Ascending aorta (tissue), 2 donors: ENCODE measurements around the gene CEACAM21. TPM values are rescaled to one million over a fixed set of nuclear protein-coding genes. Genes with fewer than 3 reads are reported as not detected.

ENCODE experiments used
- DNase-seq, 2 donors: peaks; one replicate each; pipeline ENCODE4 v3.0.0-alpha.2; 2019; ENCODE audit warnings: low spot score in 2 of 2
- H3K27ac ChIP-seq, 2 donors: fragments of 200-600 bp; sonication (generic); one replicate each; pipeline ENCODE4 v1.5.1; 2016 to 2017; ENCODE audit warnings: mild to moderate bottlenecking in 1 of 2
- H3K27me3 ChIP-seq: fragments of 200-600 bp; sonication (generic); one replicate; pipeline ENCODE4 v1.5.1; 2017
- H3K36me3 ChIP-seq, 2 donors: fragments of 200-600 bp; sonication (generic); one replicate each; pipeline ENCODE4 v1.5.1; 2016
- H3K4me1 ChIP-seq, 2 donors: fragments of 200-600 bp; sonication (generic); one replicate each; pipeline ENCODE4 v1.5.1; 2016 to 2017; ENCODE audit warnings: mild to moderate bottlenecking in 1 of 2
- H3K4me3 ChIP-seq, 2 donors: fragments of 200-600 bp; sonication (generic); one replicate each; pipeline ENCODE4 v1.5.1; 2016 to 2017; ENCODE audit warnings: mild to moderate bottlenecking in 1 of 2
- H3K9me3 ChIP-seq, 2 donors: fragments of 200-600 bp; sonication (generic); one replicate each; pipeline ENCODE4 v1.5.1; 2016
- intact Hi-C: fragments of 100-400 bp; cut with DNase I; formaldehyde crosslinking; loops from one replicate; pipeline ENCODE4 v1.15.1; 2023
- total RNA-seq: library from RNA; depleted of rRNA; stranded (reverse); fragments of >200 nt; gene quantifications from one replicate; pipeline ENCODE4 v1.1.0, GENCODE V29; 2016
- TF ChIP-seq, protein P1 (sequence below), 3 experiments: fragments of 200-600 bp in 2 of 3; fragments of 450-650 bp in 1 of 3; sonication (generic) in 2 of 3; IDR thresholded peaks; one replicate each; pipeline ENCODE4 v1.5.1; 2016 to 2019; ENCODE audit warnings: antibody characterized with exemption in 3 of 3, mild to moderate bottlenecking in 1 of 3, moderate library complexity in 1 of 3

The CEACAM21 gene
- total RNA-seq, 1 donor from 2014 or later = not detected

DNA sequence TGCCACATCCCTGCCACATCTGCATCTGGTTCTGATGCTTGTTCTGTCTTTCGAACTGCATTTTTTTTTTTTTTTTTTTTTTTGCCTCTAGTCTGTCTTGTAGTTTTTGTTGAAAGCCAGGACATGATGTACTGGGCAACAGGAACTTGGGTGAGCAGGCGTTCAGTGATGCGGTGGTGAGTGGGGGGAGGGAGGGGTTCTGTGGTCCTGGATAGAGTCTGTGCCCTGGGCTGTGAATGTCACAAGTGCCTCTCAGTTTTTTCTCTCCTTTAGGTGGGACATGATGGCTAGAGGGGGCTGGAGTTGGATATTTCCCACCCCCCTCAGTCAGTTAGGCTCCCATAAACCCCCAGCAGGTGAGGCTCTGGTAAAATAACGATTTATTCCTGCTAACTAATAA lies 47.4 kb downstream of the CEACAM21 start:
- TF ChIP-seq, protein P1, sequence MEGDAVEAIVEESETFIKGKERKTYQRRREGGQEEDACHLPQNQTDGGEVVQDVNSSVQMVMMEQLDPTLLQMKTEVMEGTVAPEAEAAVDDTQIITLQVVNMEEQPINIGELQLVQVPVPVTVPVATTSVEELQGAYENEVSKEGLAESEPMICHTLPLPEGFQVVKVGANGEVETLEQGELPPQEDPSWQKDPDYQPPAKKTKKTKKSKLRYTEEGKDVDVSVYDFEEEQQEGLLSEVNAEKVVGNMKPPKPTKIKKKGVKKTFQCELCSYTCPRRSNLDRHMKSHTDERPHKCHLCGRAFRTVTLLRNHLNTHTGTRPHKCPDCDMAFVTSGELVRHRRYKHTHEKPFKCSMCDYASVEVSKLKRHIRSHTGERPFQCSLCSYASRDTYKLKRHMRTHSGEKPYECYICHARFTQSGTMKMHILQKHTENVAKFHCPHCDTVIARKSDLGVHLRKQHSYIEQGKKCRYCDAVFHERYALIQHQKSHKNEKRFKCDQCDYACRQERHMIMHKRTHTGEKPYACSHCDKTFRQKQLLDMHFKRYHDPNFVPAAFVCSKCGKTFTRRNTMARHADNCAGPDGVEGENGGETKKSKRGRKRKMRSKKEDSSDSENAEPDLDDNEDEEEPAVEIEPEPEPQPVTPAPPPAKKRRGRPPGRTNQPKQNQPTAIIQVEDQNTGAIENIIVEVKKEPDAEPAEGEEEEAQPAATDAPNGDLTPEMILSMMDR (IDR thresholded peaks at IDR 0.05) = no peak
- Histone ChIP-seq H3K36me3 (no peaks in the 10 kb centered on the region), H3K27me3 (no peaks in the 10 kb centered on the region), H3K9me3 (no peaks in the 10 kb centered on the region), H3K27ac (no peak overlapping the region), H3K4me3 (no peak overlapping the region), H3K4me1 (no peaks in the 10 kb centered on the region)
- intact Hi-C loops = no loop called here
- DNase-seq = no peak

DNA sequence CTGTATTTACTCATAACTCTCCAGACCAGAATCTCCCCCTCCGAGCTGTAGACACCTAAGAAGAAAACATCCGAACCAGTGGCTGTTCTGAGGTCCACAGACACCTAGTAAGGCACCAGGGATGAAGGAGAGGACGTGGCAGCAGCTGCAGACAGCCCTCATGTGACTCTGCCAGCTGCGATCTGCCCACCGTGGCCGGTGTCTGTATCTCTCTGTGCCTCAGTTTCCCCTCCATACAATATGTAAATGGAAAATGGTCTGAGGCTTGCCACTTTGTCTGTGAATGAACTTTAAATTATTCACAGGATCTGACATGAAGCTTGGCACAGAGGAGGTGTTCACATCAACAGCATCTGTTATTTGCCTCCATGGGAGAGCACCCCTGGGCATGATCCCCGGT lies 48.5 kb downstream of the CEACAM21 start:
- intact Hi-C loops = no loop called here
- H3K4me1 ChIP-seq = no peaks in the 10 kb centered on the region

DNA sequence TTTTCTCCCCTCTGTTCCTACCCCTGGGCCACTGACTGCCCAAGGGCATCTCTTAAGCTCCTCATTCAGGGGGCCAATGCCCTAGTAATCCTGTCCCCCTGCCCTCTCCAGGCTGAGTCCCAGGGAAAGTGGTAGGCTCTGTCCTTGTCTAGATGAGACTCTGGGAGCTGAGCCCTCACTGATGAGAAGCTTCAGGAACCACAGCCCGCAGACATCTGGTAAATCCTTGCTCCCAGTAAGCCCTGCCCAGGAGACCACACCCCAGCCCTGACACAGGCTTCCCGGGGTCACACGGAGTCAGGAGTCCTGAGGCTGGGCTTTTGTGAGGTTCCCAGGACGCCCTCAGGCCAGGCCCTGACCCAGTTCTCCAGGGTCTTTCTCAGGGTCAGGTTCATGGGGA lies 49.0 kb downstream of the CEACAM21 start:
- DNase-seq = no peak
- Histone ChIP-seq H3K4me3 (no peak overlapping the region), H3K36me3 (no peaks in the 10 kb centered on the region), H3K27me3 (no peaks in the 10 kb centered on the region), H3K9me3 (no peaks in the 10 kb centered on the region), H3K4me1 (no peaks in the 10 kb centered on the region), H3K27ac (no peak overlapping the region)
- intact Hi-C loops = no loop called here
- TF ChIP-seq, protein P1 (IDR thresholded peaks at IDR 0.05) = no peak

More for the DNA sequence above, 48.5 kb downstream of the CEACAM21 start:
- no peaks in the 10 kb centered on the region for H3K27me3 ChIP-seq
- H3K27ac ChIP-seq = no peak overlapping the region
- H3K36me3 ChIP-seq = no peaks in the 10 kb centered on the region
- no peaks in the 10 kb centered on the region for H3K9me3 ChIP-seq
- no peak for DNase-seq
- TF ChIP-seq, protein P1 (IDR thresholded peaks at IDR 0.05) = no peak
- no peak overlapping the region for H3K4me3 ChIP-seq

DNA sequence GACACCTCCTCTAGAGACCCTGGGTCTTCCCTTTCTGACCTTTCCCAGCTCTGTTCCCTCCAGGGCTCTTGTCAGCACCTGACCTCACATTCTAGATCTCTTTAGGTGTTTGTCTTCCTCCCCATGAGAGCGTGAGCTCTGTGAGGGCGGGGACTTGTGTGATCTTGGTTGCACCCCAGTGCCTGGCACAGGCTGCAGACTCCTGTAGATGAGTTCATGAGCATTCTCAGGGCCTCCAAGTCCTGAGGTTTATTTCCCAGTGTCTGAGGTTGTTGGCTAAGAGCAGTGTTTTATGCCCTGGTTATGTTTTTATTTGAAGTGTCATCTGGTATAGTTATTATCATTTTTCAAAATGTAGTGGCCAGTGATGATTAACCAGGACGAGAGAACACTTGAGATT lies 50.3 kb downstream of the CEACAM21 start:
- Histone ChIP-seq H3K9me3 (no peaks in the 10 kb centered on the region), H3K36me3 (no peaks in the 10 kb centered on the region), H3K27ac (no peak overlapping the region), H3K27me3 (no peaks in the 10 kb centered on the region), H3K4me3 (no peak overlapping the region), H3K4me1 (no peaks in the 10 kb centered on the region)
- DNase-seq = no peak
- TF ChIP-seq, protein P1 (IDR thresholded peaks at IDR 0.05) = no peak
- intact Hi-C loops = no loop called here

DNA sequence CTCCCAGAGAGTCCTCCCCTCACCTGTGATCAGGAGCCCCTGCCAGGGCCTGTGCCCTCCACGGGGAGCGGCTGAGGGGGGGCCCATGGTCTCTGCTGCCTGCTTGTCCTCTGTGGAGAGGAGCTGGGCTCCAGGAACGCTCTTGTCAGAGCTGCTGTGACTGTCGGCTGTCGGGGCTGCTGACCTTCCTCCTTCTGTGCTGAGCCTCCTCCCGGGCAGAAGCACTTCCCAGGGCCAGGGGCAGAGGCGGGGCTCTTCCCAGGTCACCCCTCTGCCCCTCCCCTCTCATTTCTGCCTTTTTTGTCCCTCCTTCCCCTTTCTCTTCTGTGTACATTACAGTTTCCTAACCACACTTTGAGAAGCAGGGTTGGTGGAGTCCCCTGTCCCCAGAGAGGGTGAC lies 50.9 kb downstream of the CEACAM21 start, which contains the start of gene CEACAM4:
CEACAM4 (minus strand) TSS at position 198 of the 400 bp plus-strand sequence; CDS start at position 87, 111 bp downstream.
- no peaks in the 10 kb centered on the region for H3K4me1 ChIP-seq
- H3K36me3 ChIP-seq = no peaks in the 10 kb centered on the region
- TF ChIP-seq, protein P1 (IDR thresholded peaks at IDR 0.05) = no peak
- H3K4me3 ChIP-seq = no peak within 1 kb of the TSS
- DNase-seq = no peak
- H3K27me3 ChIP-seq = no peaks in the 10 kb centered on the region
- H3K27ac ChIP-seq = no peak within 1 kb of the TSS
- intact Hi-C loops = no loop called here
- no peaks in the 10 kb centered on the region for H3K9me3 ChIP-seq
